HG02885 (cell line): ENCODE results near the gene MRFAP1L1.

ENCODE experiments used
- ATAC-seq: cut with Tn5 transposase; IDR thresholded peaks from one replicate; pipeline ENCODE4 v1.9.1; 2021; ENCODE audit warnings: mild to moderate bottlenecking; ENCODE audit not compliant: unreplicated experiment, poor library complexity

Gene MRFAP1L1

GRCh38 chr4:6672131-6672530 is 37.5 kb downstream of the MRFAP1L1 start:
- ATAC-seq, result no peak

GRCh38 chr4:6671648-6672047 is 38.0 kb downstream of the MRFAP1L1 start:
- ATAC-seq, result no peak

GRCh38 chr4:6668391-6668790 is 41.3 kb downstream of the MRFAP1L1 start:
- no peak for ATAC-seq

- no peak for ATAC-seq
Measured at GRCh38 chr4:6665320-6665654, 44.4 kb downstream of the MRFAP1L1 start.

- ATAC-seq, result no peak
Measured at GRCh38 chr4:6663596-6664393, 45.9 kb downstream of the MRFAP1L1 start.

- no peak for ATAC-seq
Measured at GRCh38 chr4:6662591-6662990, 47.1 kb downstream of the MRFAP1L1 start.

- no peak for ATAC-seq
Measured at GRCh38 chr4:6660430-6660829, 49.2 kb downstream of the MRFAP1L1 start.

- ATAC-seq, result no peak
Measured at GRCh38 chr4:6659897-6660296, 49.8 kb downstream of the MRFAP1L1 start.

- ATAC-seq, result no peak
Measured at GRCh38 chr4:6658597-6659075, 51.0 kb downstream of the MRFAP1L1 start.

GRCh38 chr4:6658209-6658595 is 51.5 kb downstream of the MRFAP1L1 start:
- ATAC-seq, result no peak
